Fibroblast of villous mesenchyme (primary cell): ENCODE results near the gene PRR5. TPM values are rescaled to one million over a fixed set of nuclear protein-coding genes. Genes with fewer than 3 reads are reported as not detected.
A peak's percentile ranks its signal among the peaks of the same experiment; 100 is the strongest.

Source experiments
- DNase-seq: peaks from one replicate; pipeline ENCODE4 v3.0.0-alpha.2; 2010; ENCODE audit warnings: low read depth
- H3K4me3 ChIP-seq: 2 replicates; pipeline ENCODE4 v1.5.1; 2011; ENCODE audit warnings: low read depth, mild to moderate bottlenecking, low read length
- CTCF ChIP-seq: IDR thresholded peaks from 2 replicates; pipeline ENCODE4 v1.5.1; 2012; ENCODE audit warnings: low read depth, mild to moderate bottlenecking, low read length; ENCODE audit not compliant: insufficient read depth
- total RNA-seq: library from RNA; depleted of rRNA; stranded (reverse); fragments of >200 nt; gene quantifications from 2 replicates; pipeline ENCODE4 v1.2.3, GENCODE V29; 2012

PRR5 gene
- total RNA-seq, 1 donor: 16.4 TPM

GRCh38 chr22:44685384-44686056 is 16.5 kb upstream of the PRR5 start:
- H3K4me3 ChIP-seq: no peak overlapping the region
- peak; percentile 87 for DNase-seq
- TF ChIP-seq CTCF: no peak

DNA sequence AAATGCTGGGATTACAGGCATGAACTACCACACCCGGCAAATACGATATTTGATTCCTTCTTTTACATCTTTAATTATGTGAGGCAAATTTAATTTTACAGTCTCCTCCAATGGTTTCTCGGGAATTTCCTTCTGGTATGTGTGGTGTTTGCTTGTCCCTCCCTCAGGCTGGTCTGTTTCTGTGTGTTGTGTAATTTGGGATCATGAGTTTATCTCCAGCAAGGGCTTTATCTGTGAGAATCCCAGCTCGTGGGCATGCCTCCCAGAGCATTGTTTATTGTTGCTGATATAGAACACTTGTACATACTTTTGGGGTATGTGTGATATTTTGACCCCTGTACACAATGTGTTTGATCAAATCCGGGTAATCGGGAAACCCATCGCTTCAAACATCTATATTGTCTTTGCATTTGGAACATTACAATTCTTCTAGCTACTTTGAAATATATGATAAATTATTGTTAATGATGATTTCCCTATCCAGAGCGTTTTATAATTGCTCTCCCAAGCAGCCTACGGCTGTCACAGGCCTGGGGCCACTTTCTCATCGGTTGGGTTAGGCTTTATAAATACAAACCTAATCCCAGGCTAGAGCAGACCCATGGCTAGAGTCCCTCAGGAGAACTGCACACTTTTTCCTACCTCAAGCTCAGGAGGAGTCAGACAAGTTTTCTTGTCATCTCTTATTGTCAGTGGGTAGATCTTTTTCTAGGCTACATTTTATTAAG is 15.0 kb upstream of the PRR5 start:
- TF ChIP-seq CTCF: no peak
- H3K4me3 ChIP-seq: no peak overlapping the region
- peak; percentile 96 for DNase-seq

DNA sequence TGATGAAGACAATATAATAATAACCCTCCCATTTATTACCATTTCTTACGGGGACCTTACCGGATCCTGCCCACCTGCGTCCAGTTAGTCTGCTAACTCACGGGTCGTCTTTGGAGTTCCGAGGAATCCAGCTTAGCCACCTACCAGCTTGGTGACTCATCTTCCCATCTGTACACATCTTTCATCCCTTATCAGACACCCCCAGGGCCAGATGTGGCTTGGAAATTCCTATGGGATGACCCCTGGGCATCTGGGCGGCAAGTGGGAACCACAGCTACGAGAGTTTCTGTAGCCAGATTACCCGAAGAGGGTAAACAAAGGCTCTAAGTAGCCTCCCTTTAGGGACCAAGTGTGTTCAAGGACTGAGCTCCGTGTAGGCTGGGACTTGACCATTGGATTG is 12.8 kb upstream of the PRR5 start:
- TF ChIP-seq CTCF: no peak
- peak; percentile 91 for DNase-seq
- no peak overlapping the region for H3K4me3 ChIP-seq

DNA sequence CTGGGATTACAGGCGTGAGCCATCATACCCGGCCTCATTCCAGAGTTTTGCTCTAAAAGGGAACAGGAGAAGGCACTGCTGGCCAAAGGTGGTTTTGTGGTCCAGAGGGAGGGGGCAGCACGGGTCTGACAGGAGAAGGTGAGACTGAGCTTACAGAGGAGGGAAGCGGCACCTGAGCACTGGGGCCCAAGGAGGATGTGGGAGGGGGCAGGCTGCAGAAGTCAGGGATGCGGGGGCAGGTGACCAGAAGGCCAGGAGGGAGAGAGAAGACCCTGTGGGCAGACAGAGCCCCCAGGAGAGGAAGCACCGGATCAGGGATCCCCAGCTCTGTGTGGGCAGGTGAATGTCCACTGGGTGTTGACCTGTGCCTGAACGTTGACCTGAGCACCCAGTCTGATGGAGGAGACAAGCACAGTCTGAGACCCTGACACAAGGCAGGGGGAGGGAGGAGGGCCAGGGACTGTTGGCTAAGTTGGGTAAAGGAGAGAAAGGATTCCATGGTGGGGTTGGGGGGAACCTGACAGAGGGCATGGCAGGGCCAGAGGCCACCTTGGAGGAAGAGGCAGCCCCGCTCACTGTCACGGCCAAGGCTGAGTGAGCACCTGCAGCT is 12.0 kb upstream of the PRR5 start:
- no peak for DNase-seq
- no peak overlapping the region for H3K4me3 ChIP-seq
- no peak for TF ChIP-seq CTCF

DNA sequence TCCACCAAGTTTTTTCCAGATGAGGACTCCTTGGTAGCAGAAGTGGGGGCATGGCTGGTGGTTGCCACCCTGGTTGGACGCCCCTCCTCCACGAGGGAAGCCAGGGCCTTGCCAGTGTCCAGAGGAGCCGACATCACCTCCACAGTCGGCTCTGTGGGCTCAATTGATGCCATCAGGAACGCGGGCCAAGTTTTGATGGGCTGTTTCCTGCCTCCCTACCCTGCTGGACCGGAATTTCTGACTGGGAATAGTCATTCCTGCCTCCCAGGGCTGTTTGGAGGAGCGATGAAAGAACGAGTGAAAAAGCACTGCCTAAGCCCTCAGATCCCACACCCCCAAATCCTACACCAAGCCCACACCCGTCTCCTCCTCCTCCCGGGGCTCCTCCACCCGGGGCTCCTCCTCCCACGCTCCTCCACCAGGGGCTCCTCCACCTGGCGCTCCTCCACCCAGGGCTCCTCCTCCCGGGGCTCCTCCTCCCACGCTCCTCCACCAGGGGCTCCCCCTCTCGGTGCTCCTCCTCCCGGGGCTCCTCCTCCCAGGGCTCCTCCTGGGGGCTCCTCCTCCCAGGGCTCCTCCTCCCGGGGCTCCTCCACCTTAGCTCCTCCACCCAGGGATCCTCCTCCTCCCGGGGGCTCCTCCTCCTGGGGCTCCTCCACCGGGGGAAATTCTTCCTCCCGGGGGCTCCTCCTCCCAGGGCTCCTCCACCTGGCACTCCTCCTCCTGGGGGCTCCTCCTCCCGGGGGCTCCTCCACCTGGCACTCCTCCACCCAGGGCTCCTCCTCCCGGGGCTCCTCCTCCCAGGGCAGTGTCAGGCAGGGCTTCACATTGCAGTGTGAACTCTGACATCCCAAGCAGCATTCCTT is 10.0 kb upstream of the PRR5 start:
- no peak for DNase-seq
- H3K4me3 ChIP-seq: no peak overlapping the region
- TF ChIP-seq CTCF: no peak

DNA sequence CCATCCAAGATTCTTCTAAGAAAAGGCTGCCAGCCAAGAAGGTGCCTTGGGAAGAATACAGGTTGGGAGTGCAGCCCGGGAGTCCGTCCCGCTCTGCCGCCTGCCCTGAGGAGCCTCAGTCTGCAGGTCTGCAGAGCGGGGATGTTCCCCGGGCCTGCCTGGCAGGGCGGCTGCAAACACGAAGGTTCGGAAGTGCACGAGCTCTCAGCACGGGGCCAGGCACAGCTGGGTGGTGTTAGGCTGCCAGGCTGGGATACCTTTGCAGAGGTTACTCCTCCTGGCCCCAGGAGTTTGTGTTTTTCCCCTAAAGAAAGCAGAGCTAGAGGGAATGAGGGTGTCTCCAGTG is 9.4 kb upstream of the PRR5 start:
- TF ChIP-seq CTCF: no peak
- H3K4me3 ChIP-seq: no peak overlapping the region

More for the DNA sequence above, 9.4 kb upstream of the PRR5 start:
- DNase-seq: no peak
